Inflammatory macrophage (primary cell): ENCODE data around the gene TCHH.
A peak's percentile ranks its signal among the peaks of the same experiment; 100 is the strongest.
"Not testable (repeated sequence)": the region's sequence is repeated elsewhere in the genome, so short reads cannot be mapped to it uniquely, and the experiment has no call there.

Experiments used
- DNase-seq, 2 donors: peaks; one replicate each; pipeline ENCODE4 v3.0.0-alpha.2; 2020 to 2022

The TCHH gene

DNA sequence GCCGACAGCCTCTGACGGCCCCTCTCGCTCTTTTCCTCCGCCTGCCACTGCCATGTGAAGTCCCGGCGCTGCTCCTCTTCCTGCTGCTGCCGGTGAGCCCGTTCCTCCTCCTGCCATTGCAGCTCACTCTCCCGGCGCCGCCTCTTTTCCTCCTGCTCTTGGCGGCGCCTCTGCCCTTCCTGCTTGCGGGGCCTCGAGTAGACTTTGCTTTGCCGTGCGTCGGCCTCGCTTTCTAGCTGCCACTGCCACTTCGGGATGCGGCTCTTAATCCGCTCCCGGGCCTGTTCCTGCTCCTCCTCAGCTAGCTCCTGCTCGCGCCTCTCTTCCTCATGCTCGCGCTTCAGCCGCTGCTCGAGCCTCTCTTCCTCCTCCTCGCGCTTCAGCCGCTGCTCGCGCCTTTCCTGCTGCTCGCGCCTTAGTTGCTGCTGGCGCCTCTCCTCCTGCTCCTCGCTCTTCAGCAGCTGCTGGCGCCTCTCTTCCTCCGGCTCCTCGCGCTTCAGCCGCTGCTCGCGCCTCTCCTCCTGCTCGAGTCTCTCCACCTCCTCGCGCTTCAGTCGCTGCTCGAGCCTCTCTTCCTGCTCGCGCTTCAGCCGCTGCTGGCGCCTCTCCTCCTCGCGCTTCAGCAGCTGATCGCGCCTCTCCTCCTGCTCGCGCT, 4.3 kb downstream of the TCHH start:
- peak; percentile 16 to 22 for DNase-seq

DNA sequence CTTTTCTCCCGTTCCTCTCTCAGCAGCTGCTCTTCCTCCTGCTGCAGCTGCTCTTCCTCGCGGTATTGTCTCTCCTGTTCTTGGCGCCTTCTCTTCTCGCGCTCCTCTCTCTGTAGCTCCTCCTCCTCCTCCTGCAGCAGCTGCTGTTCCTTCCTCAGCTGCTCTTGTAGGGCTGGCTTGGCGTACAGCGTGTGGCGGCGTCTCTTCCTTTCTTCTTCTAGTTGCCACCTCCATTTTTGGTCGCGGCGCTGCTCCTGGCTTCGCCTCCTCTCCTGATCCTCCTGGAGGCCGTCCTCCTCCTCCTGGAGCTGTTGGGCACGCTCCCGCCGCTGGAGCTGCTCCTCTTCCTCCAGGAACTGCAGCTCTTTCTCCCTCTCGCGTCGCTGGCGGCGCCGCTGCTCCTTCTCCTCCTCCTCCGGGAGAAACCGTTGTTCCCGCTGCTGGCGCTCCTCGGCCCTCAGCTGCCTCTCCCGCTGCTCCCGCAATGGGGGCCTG, 4.8 kb downstream of the TCHH start:
- peak; percentile 17 to 19 for DNase-seq

DNA sequence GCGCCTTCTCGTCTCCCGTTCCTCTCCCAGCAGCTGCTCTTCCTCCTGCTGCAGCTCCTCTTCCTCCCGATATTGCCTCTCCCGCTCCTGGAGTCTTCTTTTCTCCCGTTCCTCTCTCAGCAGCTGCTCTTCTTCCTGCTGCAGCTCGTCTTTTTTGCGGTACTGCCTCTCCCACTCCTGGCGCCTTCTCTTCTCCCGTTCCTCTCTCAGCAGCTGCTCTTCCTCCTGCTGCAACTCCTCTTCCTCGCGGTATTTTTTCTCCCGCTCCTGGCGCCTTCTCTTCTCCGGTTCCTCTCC, 5.3 kb downstream of the TCHH start:
- DNase-seq, result no peak

DNA sequence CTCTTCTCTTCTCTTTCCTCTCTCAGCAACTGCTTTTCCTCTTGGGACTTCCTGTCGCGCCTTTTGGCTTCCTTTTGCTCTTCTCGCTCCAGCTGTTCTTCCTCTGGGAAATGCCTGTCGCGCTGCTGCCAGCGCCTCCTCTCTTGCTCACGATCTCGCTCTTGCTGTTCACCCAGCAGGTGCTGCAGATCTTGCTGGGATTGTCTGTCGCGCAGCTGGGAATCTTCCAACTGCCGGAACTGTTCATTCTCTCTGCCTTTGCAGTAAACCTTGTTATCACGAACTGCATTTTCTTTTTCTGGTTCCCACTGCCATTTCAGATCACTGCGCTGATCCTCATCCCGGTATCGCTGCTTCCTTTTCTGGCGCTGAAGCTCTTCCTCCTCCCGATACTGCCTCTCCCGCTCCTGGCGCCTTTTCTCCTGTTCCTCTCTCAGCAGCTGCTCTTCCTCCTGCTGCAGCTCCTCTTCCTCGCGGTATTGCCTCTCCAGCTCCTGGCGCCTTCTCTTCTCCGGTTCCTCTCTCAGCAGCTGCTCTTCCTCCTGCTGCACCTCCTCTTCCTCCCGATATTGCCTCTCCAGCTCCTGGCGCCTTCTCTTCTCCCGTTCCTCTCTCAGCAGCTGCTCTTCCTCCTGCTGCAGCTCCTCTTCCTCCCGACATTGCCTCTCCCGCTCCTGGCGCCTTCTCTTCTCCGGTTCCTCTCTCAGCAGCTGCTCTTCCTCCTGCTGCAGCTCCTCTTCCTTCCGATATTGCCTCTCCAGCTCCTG, 5.8 kb downstream of the TCHH start:
- no peak for DNase-seq

DNA sequence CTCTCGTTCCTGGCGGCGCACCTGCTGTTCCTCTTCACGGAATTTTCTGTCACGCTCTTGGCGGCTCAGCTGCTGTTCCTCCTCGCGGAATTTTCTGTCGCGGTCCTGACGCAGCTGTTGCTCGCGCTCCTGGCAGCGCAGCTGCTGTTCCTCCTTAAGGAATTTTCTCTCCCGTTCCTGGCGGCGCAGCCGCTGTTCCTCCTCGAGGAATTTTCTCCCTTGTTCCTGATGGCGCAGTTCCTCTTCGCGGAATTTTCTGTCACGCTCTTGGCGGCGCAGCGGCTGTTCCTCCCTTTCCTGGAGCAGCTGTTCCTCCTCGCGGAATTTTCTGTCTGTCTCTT, 6.4 kb downstream of the TCHH start:
- DNase-seq, result no peak

DNA sequence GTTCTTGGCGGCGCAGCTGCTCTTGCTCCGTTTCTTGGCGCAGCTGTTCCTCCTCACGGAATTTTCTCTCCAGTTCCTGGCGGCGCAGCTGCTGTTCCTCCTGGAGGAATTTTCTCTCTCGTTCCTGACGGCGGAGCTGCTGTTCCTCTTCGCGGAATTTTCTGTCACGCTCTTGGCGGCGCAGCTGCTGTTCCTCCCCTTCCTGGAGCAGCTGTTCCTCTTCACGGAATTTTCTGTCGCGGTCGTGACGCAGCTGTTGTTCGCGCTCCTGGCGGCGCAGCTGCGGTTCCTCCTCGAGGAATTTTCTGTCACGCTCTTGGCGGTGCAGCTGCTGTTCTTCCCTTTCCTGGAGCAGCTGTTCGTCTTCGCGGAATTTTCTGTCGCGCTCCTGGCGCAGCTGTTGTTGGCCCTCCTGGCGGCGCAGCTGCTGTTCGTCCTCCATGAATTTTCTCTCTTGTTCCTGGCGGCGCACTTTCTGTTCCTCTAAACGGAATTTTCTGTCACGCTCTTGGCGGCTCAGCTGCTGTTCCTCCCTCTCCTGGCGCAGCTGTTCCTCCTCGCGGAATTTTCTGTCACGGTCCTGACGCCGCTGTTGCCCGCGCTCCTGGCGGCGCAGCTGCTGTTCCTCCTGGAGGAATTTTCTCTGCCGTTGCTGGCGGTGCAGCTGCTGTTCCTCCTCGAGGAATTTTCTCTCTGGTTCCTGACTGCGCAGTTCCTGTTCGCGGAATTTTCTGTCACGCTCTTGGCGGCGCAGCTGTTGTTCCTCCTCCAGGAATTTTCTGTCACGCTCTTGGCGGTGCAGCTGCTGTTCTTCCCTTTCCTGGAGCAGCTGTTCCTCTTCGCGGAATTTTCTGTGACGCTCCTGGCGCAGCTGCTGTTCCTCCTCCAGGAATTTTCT, 7.0 kb downstream of the TCHH start:
- DNase-seq, result peak; percentile 36 to 63

DNA sequence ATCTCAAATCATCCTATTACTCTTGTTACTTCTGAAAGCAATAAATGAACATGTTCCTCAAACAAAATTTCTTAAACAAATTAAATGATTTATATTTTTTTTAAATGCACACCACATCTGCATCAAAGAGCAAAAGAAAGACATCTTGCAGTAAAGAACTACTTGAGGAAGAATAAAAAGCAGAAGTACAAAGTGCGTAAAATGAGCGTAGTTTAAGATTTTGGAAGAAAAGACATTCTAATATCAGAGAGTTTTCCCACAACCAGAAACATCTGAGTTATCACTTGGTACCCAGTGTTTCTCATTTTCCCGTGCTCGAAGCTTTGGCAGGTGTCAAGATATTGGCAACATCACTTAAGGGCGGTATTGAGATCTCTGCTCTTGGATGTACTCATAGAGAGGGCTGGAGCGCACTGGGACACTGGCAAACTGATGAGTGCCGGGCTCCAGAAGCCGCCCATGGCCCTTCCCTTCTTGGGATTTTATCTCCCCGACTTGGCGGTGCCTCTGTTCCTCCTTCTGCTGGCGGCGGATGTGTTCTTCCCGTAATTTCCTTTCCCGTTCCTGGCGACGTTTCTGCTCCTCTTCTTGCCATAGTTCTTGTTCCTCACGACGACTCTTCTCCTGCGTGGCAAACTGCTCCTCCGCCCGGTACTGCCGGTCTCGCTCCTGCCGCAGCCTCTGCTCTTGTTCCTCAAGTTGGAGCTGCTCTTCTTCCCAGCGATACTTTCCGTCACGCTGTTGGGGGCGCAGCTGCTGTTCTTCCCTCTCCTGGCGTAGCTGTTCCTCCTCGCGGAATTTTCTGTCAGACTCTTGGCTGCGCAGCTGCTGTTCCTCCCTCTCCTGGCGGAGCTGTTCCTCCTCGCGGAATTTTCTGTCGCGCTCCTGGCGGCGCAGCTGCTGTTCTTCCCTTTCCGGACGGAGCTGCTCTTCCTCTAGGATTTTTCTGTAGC, 7.9 kb downstream of the TCHH start:
- DNase-seq, result peak; percentile 10 to 24

DNA sequence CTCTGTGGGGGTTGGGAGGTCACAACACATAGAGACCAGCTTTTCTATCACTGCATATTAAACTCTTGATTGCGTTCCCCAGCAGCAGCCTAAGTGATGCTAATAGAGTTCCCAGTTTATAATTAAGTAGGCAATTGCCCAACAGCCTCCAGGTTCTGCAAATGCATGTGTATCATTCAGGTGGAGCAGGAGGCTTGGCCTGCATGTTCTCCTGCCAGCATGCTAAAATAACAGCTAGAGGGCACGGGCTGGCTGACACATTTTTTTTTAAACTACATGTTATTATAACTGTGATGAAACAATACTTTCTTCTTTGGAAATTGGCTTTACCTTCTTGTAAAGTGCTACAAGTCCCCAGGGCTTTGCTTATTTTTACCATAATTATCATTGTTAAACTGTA, 10.4 kb downstream of the TCHH start:
- no peak for DNase-seq

DNA sequence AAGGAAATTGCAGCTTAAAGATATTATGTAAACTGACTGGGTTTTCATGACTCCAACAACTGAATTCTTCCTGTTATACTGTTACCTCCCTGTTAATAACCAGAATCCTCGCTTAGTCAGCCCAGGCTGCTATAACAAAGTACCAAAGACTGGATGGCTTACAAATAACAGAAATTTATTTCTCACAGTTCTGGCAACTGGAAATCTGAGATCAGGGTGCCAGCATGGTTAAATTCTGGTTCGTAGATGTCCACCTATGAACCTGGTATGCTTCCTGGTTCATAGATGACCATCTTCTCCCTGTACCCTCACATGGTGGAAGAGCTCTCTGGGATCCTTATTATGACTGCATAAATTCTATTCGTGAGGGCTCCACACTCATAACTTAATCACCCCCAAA, 18.3 kb downstream of the TCHH start:
- DNase-seq, result no peak

DNA sequence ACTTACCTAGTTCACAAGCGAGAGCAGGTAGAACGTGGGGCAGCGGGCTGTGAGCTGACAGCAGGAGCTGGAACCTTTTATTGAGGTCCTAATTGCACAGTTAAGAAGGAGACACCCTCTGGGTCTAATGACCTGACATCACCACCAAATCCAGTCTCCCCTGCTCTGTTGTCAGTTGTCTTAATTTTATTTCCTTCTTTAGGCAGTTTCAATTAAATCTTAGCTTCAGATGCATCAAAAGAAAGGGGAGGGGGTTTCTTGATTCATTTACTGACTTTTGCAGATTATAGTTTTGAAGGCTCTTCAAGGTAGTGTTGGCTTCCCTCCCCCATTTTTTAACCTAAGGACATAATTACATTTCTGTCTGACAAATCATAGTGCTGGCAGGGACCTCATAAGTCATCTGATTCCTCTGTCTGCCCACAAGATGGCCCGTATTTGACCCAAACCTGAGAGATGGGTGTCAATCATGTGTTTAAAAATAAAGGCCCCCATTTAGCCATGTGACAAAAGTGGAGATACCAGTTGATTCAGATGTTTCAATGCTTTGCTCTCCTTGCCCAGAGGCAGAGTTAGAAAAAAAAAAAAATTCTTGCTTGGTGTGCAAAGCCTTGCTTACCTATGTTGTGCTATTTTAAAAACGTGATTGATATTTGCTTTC, 26.1 kb downstream of the TCHH start, which contains the start of gene TCHHL1:
Gene TCHHL1 (minus strand): TSS at position 51 of the 661 bp plus-strand sequence. CDS start 921 bp downstream, outside the sequence.
- no peak for DNase-seq

DNA sequence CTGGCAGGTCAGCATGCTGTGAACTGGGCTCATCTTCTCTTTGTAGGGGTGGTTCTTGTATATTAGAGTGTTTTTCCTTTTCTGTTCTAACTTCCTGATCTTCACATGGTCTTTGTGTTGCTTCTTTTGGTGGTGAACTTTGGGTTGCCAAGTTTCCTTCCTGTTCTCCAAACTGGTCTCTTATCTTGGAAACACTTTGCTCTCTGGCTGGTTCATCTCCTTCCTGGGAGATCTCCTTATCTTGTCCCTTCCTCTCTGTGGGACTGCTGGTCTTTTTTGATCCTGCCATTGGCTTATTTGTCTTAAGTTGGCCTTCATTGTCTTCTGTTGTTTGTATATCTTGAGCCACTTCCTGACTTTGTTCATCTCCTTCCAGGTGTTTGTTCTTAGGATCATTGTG, 28.5 kb downstream of the TCHH start:
- no peak for DNase-seq

DNA sequence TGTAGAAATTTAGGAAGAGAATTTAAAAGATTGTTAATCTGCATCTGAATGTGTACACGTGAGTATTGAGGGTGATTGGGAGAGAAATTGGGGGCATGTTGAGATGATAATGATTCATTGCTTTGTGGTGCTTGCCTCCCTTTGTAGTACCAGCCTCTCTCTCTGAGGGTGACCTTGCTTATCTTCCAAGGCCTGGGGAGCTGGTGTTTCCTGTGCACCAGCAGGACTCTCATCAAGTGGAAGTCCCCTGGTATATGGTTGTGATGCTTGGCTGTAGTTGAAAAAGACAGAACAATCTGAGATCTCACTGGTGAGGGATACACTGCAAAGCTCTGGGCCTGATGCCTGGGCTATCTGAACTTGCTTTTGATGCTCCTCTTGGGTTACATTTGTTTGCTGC, 30.4 kb downstream of the TCHH start:
- no peak for DNase-seq

DNA sequence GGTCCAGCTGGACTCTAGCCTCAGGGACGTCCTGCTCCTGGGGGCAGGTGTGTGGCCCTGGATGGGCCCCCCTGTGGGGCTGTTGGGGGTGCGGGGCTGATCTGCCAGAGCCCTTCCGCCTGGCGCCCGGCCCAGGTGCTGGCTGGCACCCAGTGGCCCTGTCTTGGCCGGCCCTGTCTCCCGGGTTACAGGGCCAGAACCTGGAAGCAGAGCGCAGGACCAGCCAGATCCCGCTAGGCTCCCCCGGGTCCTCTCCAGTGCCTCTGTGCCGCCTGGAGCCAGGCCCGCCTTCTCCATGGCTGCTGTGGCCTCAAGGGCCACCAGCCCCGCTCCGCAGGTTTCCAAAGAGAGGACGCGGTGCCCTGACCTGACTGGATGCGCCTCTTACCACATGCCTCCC, 34.2 kb downstream of the TCHH start:
- DNase-seq, result not testable (repeated sequence)

DNA sequence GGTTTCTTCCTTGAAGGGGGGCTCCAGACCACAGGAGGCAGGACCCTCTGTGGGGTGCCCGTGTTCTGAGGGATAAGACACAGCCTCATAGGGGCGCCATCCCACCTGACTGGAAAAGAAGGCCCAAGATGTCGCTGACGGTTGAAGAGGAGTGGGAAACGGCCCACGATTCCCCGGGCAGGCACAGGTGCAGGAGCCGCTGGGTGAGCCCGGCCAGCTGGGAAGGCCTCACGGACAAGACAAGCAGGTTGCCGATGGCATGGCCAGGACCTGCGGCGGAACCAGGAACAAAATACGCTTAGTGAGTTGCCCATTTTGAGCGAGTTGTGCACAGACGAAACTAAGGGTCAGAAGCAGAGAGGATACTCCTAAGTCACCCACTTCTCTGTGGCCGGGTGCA, 34.8 kb downstream of the TCHH start:
- not testable (repeated sequence) for DNase-seq

DNA sequence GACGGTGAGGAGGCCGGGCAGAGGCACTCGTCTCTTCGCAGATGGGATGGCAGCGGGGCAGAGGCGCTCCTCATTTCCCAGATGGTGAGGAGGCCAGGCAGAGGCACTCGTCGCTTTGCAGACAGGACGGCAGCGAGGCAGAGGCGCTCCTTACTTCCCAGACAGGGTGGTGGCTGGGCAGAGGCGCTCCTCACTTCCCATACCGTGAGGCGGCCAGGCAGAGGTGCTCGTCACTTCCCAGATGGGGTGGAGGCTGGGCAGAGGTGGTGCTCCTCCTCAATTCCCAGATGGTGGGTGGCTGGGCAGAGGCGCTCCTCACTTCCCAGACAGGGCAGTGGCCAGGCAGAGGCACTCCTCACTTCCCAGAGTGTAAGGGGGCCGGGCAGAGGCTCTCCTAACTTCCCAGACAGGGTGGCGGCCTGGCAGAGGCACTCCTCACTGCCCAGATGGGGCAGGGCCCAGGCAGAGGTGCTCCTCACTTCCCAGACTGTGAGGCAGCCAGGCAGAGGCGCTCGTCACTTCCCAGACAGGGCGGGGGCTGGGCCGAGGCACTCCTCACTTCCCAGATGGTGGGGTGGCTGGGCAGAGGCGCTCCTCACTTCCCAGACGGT, 36.3 kb downstream of the TCHH start:
- no peak for DNase-seq

DNA sequence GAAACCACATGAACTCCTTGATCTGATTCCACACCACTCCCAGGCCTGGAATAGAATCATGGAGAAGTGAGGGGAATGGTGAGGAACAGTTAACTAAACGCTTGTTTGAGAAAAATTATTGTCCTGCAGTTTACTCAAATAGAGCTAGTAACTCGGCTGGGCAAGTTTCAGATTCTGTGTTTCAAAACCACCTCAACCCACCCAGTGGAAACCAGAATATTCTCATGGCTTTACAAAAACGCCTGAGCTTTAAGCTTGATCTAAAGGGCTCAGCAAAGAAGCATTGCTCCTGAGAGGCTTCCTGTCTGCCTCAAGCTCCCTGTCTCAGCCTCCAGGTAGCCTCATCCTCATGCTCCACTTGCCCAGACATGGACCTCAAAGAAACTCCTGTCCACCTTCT, 42.9 kb downstream of the TCHH start:
- DNase-seq, result no peak

DNA sequence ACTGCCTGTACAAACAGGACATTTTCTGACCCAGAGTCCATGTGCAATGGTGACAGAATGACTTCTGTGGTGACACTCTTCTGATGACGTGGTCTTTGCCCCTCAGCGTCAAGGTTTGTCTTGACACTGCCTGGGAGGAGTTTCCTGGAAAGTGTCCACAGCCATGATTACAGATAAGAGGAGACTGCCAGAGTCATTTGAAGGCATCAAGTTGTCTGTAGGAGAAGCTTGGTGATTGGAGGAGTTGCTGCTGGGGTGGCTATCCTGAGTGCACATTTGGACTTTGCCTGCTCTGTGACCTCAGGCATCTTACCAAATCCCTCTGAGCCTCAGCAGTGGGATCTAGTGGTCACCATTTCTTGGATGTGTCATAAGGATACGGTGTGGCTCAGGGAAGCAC, 44.1 kb downstream of the TCHH start:
- no peak for DNase-seq

DNA sequence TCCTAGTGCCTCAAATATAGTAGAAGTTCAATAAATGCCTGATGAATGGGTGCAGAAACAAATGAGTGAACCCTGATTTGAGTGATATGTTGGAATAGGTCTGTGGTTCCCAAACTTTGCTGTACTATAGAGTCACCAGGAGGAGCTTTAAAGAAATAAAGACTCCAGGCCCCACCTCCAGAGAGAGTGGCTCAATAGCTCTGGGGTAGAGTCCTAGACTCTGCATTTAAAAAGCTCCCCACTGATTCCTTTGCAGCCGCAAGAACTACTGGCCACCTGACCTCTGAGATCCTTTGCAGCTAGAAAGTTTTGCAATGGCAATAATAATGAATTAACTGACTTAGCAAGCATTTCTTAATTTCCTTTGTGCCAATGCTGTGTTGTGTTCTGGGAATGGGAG, 47.3 kb downstream of the TCHH start:
- DNase-seq, result no peak

DNA sequence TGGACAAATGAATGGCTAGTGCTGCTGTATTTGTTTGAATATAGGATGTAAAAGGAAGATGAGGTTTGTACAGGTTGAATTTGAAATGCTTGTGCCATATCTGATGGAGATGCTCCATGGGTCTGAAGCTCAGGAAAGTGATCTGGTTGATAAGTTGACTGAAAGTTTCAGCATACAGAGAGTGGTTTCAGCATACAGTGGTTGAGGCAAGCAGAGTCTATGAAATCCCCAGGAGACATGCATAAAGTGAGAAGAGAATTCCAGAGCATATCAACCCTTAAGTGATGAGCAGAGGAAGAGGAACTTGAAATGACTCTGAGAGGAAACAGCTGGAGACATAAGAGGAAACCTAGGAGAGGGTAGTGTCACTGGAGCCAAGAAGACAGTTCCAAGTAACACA, 48.1 kb downstream of the TCHH start:
- DNase-seq, result no peak

DNA sequence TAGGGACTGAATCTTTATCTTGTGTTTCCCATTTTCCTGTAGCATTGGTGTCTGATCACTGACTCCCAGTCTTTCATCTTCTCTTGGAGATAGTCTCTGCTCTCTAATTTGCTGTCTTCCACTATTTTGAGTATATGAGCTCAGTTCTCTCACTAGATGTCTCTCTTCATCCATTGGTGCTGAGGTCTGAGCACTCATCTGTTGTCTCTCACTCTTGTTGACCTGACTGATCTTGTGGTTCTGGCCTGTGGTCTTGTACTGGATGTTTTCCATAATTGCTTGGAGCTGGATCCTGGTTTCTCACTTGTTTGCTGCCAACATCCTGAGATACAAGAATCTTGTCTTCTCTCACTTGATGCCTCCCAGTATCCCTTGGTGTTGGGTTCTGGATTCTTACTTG, 53.3 kb downstream of the TCHH start:
- DNase-seq, result no peak
